GM12878 (cell line): ENCODE results near the gene ATXN1. TPM values are rescaled to one million over a fixed set of nuclear protein-coding genes. Genes with fewer than 3 reads are reported as not detected.

ENCODE experiments used
- ATAC-seq: fragments of 200-7000 bp; cut with Tn5 transposase; 3 replicates; pipeline ENCODE4 v1.9.1; 2020; ENCODE audit warnings: mild to moderate bottlenecking, moderate library complexity
- BruUV-seq: library from RNA; stranded (reverse); fragments of 400-500 nt; replicated peaks from 2 replicates; lab custom pipeline; 2021; lab: Mats Ljungman, UMichigan
- CTCF ChIA-PET: fragments of 300-600 bp; sonication (Branson Sonifier 250); formaldehyde crosslinking; extraction: SDS; loops from one replicate; lab custom pipeline; 2021; ENCODE audit warnings: inconsistent platforms; lab: Yijun Ruan, JAX
- POLR2A ChIA-PET: fragments of 350-600 bp; formaldehyde crosslinking; extraction: SDS; loops from one replicate; lab custom pipeline; 2021; ENCODE audit warnings: inconsistent platforms; lab: Charles Lee
- RAD21 ChIA-PET: fragments of 300-600 bp; sonication (Branson Sonifier 250); formaldehyde crosslinking; loops from one replicate; lab custom pipeline; 2023; ENCODE audit warnings: antibody characterized with exemption; ENCODE audit not compliant: unreplicated experiment; lab: Charles Lee
- SMC1A ChIA-PET: fragments of 300-600 bp; sonication (Branson Sonifier 250); formaldehyde crosslinking; loops from one replicate; lab custom pipeline; 2023; ENCODE audit not compliant: unreplicated experiment, uncharacterized antibody; lab: Charles Lee
- DNase-seq: peaks from one replicate; pipeline ENCODE4 v3.0.0-alpha.2; 2011; ENCODE audit warnings: low read depth, low spot score
- FAIRE-seq: peaks from 3 replicates; lab custom pipeline; 2011; peaks lifted over from hg19 to GRCh38; lab: Jason Lieb, UNC
- H2AFZ ChIP-seq: 2 replicates; pipeline ENCODE4 v1.6.0; 2011; ENCODE audit warnings: low read depth, low read length, control low read depth; ENCODE audit not compliant: control insufficient read depth
- H3K27ac ChIP-seq: 2 replicates; pipeline ENCODE4 v1.5.1; 2011; ENCODE audit warnings: control low read depth; ENCODE audit not compliant: control insufficient read depth, insufficient read depth
- H3K27me3 ChIP-seq, 2 experiments: replicated peaks in 1 of 2; 2 replicates each; pipeline versions ENCODE4 v1.6.0 to v1.6.1; 2011; ENCODE audit warnings: low read length in 1 of 2; ENCODE audit not compliant: control insufficient read depth in 2 of 2, insufficient read depth in 2 of 2
- H3K36me3 ChIP-seq, 2 experiments: 2 replicates each; pipeline ENCODE4 v1.5.1; 2011; ENCODE audit warnings: low read length in 1 of 2; ENCODE audit not compliant: control insufficient read depth in 2 of 2, insufficient read depth in 2 of 2
- H3K4me1 ChIP-seq: 2 replicates; pipeline ENCODE4 v1.6.1; 2011; ENCODE audit warnings: mild to moderate bottlenecking, low read length, moderate library complexity, mixed read lengths; ENCODE audit not compliant: control insufficient read depth, insufficient read depth
- H3K4me2 ChIP-seq: 2 replicates; pipeline ENCODE4 v1.6.0; 2011; ENCODE audit warnings: control low read depth; ENCODE audit not compliant: control insufficient read depth, insufficient read depth
- H3K4me3 ChIP-seq: fragments of 200-600 bp; sonication (generic); 2 replicates; pipeline ENCODE4 v1.5.1; 2016
- H3K79me2 ChIP-seq: 2 replicates; pipeline ENCODE4 v1.6.0; 2011; ENCODE audit warnings: low read length; ENCODE audit not compliant: control insufficient read depth, insufficient read depth
- H3K9ac ChIP-seq: 2 replicates; pipeline ENCODE4 v1.8.0; 2011; ENCODE audit warnings: low read length, control low read depth, mixed read lengths; ENCODE audit not compliant: control insufficient read depth, insufficient read depth
- H3K9me3 ChIP-seq: replicated peaks from 3 replicates; pipeline ENCODE4 v1.5.1; 2011; ENCODE audit warnings: mild to moderate bottlenecking, low read length; ENCODE audit not compliant: control insufficient read depth, insufficient read depth
- H4K20me1 ChIP-seq: 2 replicates; pipeline ENCODE4 v1.6.0; 2011; ENCODE audit not compliant: control insufficient read depth, insufficient read depth
- MTA2 ChIP-seq: fragments of 450-650 bp; IDR thresholded peaks from 2 replicates; pipeline ENCODE4 v1.6.1; 2016; ENCODE audit warnings: low read depth, mild to moderate bottlenecking, moderate library complexity
- NBN ChIP-seq: fragments of 450-650 bp; IDR thresholded peaks from 2 replicates; pipeline ENCODE4 v1.6.1; 2016
- SMAD5 ChIP-seq: IDR thresholded peaks from 2 replicates; pipeline ENCODE4 v1.6.1; 2016; ENCODE audit warnings: antibody characterized with exemption, low read depth
- TBL1XR1 ChIP-seq: IDR thresholded peaks from 2 replicates; pipeline ENCODE4 v1.6.1; 2012; ENCODE audit warnings: low read depth, low read length, improper control_type of control experiment
- WGBS: methylation state at CpG from one replicate; pipeline ENCODE4 v1.1.6; 2016; ENCODE audit warnings: low lambda C conversion rate; ENCODE audit not compliant: insufficient replicate concordance, insufficient coverage; ENCODE audit errors: missing lambda C conversion rate; 5-methylcytosine and 5-hydroxymethylcytosine counted together
- in situ Hi-C: fragments of 300-500 bp; cut with MboI; formaldehyde crosslinking; loops from 9 replicates; pipeline ENCODE4 v1.14.3; 2018; ENCODE audit warnings: mixed read lengths
- intact Hi-C: fragments of 100-400 bp; cut with micrococcal nuclease; formaldehyde crosslinking; loops from one replicate; pipeline ENCODE4 v1.14.2; 2022; ENCODE audit not compliant: unreplicated experiment
- polyA plus RNA-seq, 11 experiments: library from polyadenylated mRNA; depleted of rRNA in 4 of 11; unstranded in 6 of 11; stranded (reverse) in 5 of 11; fragments of >200 nt; fragmentation: Nextera tagmentation in 4 of 11; fragmentation: Illumina TruSeq in 1 of 11; extraction: Ambion mirVana in 4 of 11; extraction: Trizol in 1 of 11; gene quantifications; 1 replicate in 1 of 11; 2 replicates in 10 of 11; pipeline versions ENCODE4 v1.2.1 to v1.2.3, GENCODE V29; 2011 to 2016; ENCODE audit warnings: inconsistent platforms in 2 of 11, missing spikeins in 2 of 11, low read depth in 1 of 11
- total RNA-seq, 4 experiments: library from RNA; depleted of rRNA in 3 of 4; stranded (reverse); fragments of >200 nt in 3 of 4; fragmentation: Illumina TruSeq in 1 of 4; extraction: Trizol in 1 of 4; gene quantifications; 2 replicates each; pipeline versions ENCODE4 v1.2.1 to v1.2.3, GENCODE V29; 2013 to 2021
- TF ChIP-seq, protein P1 (sequence below): fragments of 450-650 bp; IDR thresholded peaks from 2 replicates; pipeline ENCODE4 v1.6.1; 2017; ENCODE audit warnings: low read depth, mild to moderate bottlenecking, moderate library complexity
- TF ChIP-seq, protein P2 (sequence below): IDR thresholded peaks from 2 replicates; pipeline ENCODE4 v1.6.1; 2011; ENCODE audit warnings: low read depth, mild to moderate bottlenecking, low read length, moderate library complexity, borderline replicate concordance; ENCODE audit errors: extremely low read depth
- TF ChIP-seq, protein P3 (sequence below): fragments of 450-650 bp; IDR thresholded peaks from 2 replicates; pipeline ENCODE4 v1.6.1; 2017; ENCODE audit warnings: antibody characterized with exemption, mild to moderate bottlenecking, moderate library complexity
- TF ChIP-seq, protein P4 (sequence below): fragments of 450-650 bp; IDR thresholded peaks from 2 replicates; pipeline ENCODE4 v1.6.1; 2016; ENCODE audit warnings: mild to moderate bottlenecking
- TF ChIP-seq, protein P5 (sequence below): fragments of 450-650 bp; IDR thresholded peaks from 2 replicates; pipeline ENCODE4 v1.6.1; 2017; ENCODE audit warnings: mild to moderate bottlenecking, low read depth, inconsistent platforms; ENCODE audit not compliant: poor library complexity, severe bottlenecking
- TF ChIP-seq, protein P6 (sequence below): fragments of 450-650 bp; IDR thresholded peaks from 2 replicates; pipeline ENCODE4 v1.6.1; 2016; ENCODE audit warnings: mild to moderate bottlenecking, moderate library complexity, borderline replicate concordance

ATXN1 gene
- total and polyA plus RNA-seq, 10 of the 15 experiments (the other 5 are each of a cell fraction or from before 2014, with no cell fraction given), result 12.2 to 51.2 (median 20.5) TPM

DNA sequence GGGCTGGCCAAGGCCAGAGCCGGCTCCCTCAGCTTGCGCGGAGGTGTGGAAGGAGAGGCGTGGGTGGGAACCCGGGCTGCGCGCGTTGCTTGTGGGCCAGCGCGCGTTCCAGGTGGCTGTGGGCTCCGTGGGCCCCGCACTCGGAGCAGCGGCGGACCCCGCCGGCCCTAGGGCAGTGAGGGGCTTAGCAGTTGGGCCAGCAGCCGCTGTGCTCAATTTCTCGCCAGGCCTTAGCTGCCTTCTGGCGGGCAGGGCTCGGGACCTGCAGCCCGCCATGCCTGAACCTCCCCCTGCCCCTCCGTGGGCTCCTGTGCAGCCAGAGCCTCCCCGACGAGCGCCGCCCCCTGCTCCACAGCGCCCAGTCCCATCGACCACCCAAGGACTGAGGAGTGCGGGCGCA lies 414.4 kb downstream of the ATXN1 start:
- POLR2A ChIA-PET, result no interaction called here
- Histone ChIP-seq H3K4me3 (no peak overlapping the region), H3K4me1 (no peaks in the 10 kb centered on the region), H3K36me3 (peaks cover 0 to 10% of the 10 kb centered on the region in 2 experiments; a peak in 3 of 4 replicates), H3K27ac (no peak overlapping the region), H3K79me2 (no peaks in the 10 kb centered on the region), H3K4me2 (no peak overlapping the region), H3K9ac (no peak overlapping the region), H3K9me3 (no peaks in the 10 kb centered on the region), H3K27me3 (no peaks in the 10 kb centered on the region), H4K20me1 (no peaks in the 10 kb centered on the region), H2AFZ (no peak overlapping the region)
- RAD21 ChIA-PET, result no interaction called here
- WGBS, result 97% methylated on average over 32 of the region's 32 CpGs
- ATAC-seq, result no peak
- FAIRE-seq, result no peak
- intact Hi-C loops, result no loop called here
- CTCF ChIA-PET, result interaction anchor here (2.4 kb wide), 1 partner anchor 14 kb away, joined by 9 read pairs; no protein-coding TSS in a partner anchor
- no peak for DNase-seq
- no TSS peak for BruUV-seq
- SMC1A ChIA-PET, result no interaction called here
- in situ Hi-C loops, result no loop called here
- TF ChIP-seq, protein P1, sequence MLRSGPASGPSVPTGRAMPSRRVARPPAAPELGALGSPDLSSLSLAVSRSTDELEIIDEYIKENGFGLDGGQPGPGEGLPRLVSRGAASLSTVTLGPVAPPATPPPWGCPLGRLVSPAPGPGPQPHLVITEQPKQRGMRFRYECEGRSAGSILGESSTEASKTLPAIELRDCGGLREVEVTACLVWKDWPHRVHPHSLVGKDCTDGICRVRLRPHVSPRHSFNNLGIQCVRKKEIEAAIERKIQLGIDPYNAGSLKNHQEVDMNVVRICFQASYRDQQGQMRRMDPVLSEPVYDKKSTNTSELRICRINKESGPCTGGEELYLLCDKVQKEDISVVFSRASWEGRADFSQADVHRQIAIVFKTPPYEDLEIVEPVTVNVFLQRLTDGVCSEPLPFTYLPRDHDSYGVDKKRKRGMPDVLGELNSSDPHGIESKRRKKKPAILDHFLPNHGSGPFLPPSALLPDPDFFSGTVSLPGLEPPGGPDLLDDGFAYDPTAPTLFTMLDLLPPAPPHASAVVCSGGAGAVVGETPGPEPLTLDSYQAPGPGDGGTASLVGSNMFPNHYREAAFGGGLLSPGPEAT, result no peak
- TF ChIP-seq TBL1XR1 (no peak), NBN (no peak), SMAD5 (no peak), MTA2 (no peak)
- TF ChIP-seq, protein P2, sequence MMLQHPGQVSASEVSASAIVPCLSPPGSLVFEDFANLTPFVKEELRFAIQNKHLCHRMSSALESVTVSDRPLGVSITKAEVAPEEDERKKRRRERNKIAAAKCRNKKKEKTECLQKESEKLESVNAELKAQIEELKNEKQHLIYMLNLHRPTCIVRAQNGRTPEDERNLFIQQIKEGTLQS, result no peak
- TF ChIP-seq, protein P3, sequence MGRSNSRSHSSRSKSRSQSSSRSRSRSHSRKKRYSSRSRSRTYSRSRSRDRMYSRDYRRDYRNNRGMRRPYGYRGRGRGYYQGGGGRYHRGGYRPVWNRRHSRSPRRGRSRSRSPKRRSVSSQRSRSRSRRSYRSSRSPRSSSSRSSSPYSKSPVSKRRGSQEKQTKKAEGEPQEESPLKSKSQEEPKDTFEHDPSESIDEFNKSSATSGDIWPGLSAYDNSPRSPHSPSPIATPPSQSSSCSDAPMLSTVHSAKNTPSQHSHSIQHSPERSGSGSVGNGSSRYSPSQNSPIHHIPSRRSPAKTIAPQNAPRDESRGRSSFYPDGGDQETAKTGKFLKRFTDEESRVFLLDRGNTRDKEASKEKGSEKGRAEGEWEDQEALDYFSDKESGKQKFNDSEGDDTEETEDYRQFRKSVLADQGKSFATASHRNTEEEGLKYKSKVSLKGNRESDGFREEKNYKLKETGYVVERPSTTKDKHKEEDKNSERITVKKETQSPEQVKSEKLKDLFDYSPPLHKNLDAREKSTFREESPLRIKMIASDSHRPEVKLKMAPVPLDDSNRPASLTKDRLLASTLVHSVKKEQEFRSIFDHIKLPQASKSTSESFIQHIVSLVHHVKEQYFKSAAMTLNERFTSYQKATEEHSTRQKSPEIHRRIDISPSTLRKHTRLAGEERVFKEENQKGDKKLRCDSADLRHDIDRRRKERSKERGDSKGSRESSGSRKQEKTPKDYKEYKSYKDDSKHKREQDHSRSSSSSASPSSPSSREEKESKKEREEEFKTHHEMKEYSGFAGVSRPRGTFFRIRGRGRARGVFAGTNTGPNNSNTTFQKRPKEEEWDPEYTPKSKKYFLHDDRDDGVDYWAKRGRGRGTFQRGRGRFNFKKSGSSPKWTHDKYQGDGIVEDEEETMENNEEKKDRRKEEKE, result no peak
- TF ChIP-seq, protein P4, sequence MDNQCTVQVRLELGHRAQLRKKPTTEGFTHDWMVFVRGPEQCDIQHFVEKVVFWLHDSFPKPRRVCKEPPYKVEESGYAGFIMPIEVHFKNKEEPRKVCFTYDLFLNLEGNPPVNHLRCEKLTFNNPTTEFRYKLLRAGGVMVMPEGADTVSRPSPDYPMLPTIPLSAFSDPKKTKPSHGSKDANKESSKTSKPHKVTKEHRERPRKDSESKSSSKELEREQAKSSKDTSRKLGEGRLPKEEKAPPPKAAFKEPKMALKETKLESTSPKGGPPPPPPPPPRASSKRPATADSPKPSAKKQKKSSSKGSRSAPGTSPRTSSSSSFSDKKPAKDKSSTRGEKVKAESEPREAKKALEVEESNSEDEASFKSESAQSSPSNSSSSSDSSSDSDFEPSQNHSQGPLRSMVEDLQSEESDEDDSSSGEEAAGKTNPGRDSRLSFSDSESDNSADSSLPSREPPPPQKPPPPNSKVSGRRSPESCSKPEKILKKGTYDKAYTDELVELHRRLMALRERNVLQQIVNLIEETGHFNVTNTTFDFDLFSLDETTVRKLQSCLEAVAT, result no peak
- TF ChIP-seq, protein P5, sequence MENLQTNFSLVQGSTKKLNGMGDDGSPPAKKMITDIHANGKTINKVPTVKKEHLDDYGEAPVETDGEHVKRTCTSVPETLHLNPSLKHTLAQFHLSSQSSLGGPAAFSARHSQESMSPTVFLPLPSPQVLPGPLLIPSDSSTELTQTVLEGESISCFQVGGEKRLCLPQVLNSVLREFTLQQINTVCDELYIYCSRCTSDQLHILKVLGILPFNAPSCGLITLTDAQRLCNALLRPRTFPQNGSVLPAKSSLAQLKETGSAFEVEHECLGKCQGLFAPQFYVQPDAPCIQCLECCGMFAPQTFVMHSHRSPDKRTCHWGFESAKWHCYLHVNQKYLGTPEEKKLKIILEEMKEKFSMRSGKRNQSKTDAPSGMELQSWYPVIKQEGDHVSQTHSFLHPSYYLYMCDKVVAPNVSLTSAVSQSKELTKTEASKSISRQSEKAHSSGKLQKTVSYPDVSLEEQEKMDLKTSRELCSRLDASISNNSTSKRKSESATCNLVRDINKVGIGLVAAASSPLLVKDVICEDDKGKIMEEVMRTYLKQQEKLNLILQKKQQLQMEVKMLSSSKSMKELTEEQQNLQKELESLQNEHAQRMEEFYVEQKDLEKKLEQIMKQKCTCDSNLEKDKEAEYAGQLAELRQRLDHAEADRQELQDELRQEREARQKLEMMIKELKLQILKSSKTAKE, result no peak
- TF ChIP-seq, protein P6, sequence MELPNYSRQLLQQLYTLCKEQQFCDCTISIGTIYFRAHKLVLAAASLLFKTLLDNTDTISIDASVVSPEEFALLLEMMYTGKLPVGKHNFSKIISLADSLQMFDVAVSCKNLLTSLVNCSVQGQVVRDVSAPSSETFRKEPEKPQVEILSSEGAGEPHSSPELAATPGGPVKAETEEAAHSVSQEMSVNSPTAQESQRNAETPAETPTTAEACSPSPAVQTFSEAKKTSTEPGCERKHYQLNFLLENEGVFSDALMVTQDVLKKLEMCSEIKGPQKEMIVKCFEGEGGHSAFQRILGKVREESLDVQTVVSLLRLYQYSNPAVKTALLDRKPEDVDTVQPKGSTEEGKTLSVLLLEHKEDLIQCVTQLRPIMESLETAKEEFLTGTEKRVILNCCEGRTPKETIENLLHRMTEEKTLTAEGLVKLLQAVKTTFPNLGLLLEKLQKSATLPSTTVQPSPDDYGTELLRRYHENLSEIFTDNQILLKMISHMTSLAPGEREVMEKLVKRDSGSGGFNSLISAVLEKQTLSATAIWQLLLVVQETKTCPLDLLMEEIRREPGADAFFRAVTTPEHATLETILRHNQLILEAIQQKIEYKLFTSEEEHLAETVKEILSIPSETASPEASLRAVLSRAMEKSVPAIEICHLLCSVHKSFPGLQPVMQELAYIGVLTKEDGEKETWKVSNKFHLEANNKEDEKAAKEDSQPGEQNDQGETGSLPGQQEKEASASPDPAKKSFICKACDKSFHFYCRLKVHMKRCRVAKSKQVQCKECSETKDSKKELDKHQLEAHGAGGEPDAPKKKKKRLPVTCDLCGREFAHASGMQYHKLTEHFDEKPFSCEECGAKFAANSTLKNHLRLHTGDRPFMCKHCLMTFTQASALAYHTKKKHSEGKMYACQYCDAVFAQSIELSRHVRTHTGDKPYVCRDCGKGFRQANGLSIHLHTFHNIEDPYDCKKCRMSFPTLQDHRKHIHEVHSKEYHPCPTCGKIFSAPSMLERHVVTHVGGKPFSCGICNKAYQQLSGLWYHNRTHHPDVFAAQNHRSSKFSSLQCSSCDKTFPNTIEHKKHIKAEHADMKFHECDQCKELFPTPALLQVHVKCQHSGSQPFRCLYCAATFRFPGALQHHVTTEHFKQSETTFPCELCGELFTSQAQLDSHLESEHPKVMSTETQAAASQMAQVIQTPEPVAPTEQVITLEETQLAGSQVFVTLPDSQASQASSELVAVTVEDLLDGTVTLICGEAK, result no peak
